Activated naive CD4-positive, alpha-beta T cell treated with anti-CD3 and anti-CD28 coated beads, Interleukin-2, amount 50 U/mL, for 72 hours (primary cell): ENCODE measurements around the gene ZNF423. TPM values are rescaled to one million over a fixed set of nuclear protein-coding genes. Genes with fewer than 3 reads are reported as not detected.
"Not testable (repeated sequence)": the region's sequence is repeated elsewhere in the genome, so short reads cannot be mapped to it uniquely, and the experiment has no call there.

Experiments used
- ATAC-seq, 2 donors: fragments of 150-1000 bp; cut with Tn5 transposase; 2 replicates each; pipeline ENCODE4 v1.10.0; 2021; ENCODE audit warnings: mild to moderate bottlenecking in 2 of 2, moderate library complexity in 2 of 2
- DNase-seq, 2 donors: peaks; one replicate each; pipeline ENCODE4 v3.0.0; 2021 to 2022; ENCODE audit warnings: low spot score in 2 of 2
- H3K27ac Mint-ChIP-seq, 2 donors: one replicate each; pipeline ENCODE4 v1.8.0; 2022; ENCODE audit warnings: mild to moderate bottlenecking in 2 of 2, mixed read lengths in 2 of 2
- H3K36me3 Mint-ChIP-seq, 2 donors: one replicate each; pipeline ENCODE4 v1.8.0; 2022; ENCODE audit warnings: mixed read lengths in 2 of 2
- H3K9me3 Mint-ChIP-seq, 2 donors: one replicate each; pipeline ENCODE4 v1.8.0; 2022; ENCODE audit warnings: mixed read lengths in 2 of 2
- total RNA-seq, 2 donors: library from RNA; stranded (reverse); gene quantifications; one replicate each; pipeline ENCODE4 v1.2.3, GENCODE V29; 2022

ZNF423 gene
- total RNA-seq, 2 donors from 2014 or later: 0.05 TPM; not detected in 1

DNA sequence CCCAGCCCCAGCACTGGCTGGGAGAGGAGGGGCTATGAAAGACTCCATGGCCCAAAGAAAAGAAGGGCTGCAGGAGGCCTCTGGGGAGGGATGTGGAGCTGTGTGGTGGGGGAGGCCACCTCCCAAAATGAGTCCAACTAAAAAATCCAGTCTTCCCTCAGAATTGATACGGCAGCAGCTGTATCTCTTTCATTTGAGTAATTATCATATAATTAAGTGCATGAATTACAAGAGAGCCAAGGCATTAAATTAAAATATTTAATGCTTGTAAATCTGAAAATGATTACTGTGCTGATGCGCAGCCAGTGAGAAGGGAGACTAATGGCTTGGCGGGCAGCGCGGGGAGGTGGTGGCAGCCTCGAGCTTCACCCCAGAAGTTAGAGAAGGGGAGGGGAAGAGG is 289.5 kb downstream of the ZNF423 start:
- DNase-seq (no peak), ATAC-seq (no peak)
- H3K9me3 Mint-ChIP-seq: no peaks in the 10 kb centered on the region
- peak overlapping the region in 1 of 2 donors; percentile 55 for H3K27ac Mint-ChIP-seq
- H3K36me3 Mint-ChIP-seq: no peaks in the 10 kb centered on the region

DNA sequence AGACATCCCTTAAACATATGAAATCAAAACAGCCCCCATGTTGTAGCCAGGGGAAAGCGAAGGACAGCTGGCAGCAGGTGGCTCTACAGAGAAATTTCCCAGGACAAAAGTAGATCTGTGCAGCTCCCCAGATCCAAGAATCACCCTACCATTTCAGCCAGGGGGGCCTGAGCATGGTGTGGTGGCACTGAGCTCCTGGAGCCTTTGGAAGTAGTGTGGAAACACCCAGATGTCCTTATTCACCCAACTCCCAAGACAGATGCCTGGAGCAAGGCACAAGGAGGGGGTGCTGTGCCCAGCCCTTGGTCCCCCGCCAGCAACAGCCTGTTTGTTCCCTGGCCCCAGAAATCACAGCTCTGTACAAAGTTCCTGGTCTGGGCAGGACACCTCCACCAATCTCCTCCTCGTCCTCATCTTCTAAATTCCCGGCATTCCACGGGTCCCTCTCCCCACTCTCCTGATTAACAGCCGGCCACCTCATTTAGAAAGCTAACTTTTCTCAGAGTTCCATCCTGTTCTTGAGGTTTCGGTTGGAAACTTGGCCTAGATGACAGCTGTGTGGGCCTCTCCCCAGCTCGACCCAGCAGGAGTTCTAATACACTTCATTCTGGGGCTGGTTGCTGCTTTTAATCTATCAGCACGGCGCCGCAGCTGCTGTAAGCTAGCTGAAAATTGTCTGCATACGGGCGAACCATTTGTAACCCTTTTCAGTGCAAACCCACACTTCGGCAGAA is 291.2 kb downstream of the ZNF423 start:
- ATAC-seq (no peak), DNase-seq (no peak)
- Mint-ChIP-seq H3K27ac (no peak overlapping the region), H3K9me3 (no peaks in the 10 kb centered on the region), H3K36me3 (no peaks in the 10 kb centered on the region)

DNA sequence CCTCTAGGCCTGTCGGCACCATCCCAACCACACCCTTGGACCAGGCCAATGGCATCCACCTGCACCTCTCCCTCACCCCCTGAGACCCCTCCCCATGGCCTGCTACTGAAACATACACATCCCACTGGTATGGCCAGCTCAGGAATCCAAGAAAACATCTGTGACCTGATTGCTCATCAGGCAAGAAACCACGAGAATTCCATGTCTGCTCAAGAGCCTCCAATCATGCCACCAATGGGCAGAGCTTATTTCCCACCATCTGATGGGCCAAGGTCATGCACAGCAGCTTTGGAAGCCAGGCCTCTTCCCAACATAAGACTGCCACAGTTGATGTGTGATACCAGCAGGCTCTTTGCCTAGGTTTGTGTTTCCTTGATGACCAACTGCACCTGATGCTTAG is 292.2 kb downstream of the ZNF423 start:
- Mint-ChIP-seq H3K27ac (no peak overlapping the region), H3K9me3 (no peaks in the 10 kb centered on the region), H3K36me3 (no peaks in the 10 kb centered on the region)
- ATAC-seq: no peak
- no peak for DNase-seq

GRCh38 chr16:49562894-49563293 is 293.0 kb downstream of the ZNF423 start:
- ATAC-seq, H3K27ac Mint-ChIP-seq, H3K9me3 Mint-ChIP-seq, H3K36me3 Mint-ChIP-seq, DNase-seq: not testable (repeated sequence)

GRCh38 chr16:49562228-49562627 is 293.7 kb downstream of the ZNF423 start:
- ATAC-seq (no peak), DNase-seq (no peak)
- Mint-ChIP-seq H3K36me3 (no peaks in the 10 kb centered on the region), H3K9me3 (no peaks in the 10 kb centered on the region), H3K27ac (no peak overlapping the region)

GRCh38 chr16:49560004-49560830 is 295.7 kb downstream of the ZNF423 start:
- no peaks in the 10 kb centered on the region for H3K36me3 Mint-ChIP-seq
- ATAC-seq (no peak), DNase-seq (no peak)
- no peak overlapping the region for H3K27ac Mint-ChIP-seq
- H3K9me3 Mint-ChIP-seq: no peaks in the 10 kb centered on the region

GRCh38 chr16:49559242-49559641 is 296.7 kb downstream of the ZNF423 start:
- Mint-ChIP-seq H3K27ac (no peak overlapping the region), H3K36me3 (no peaks in the 10 kb centered on the region), H3K9me3 (no peaks in the 10 kb centered on the region)
- ATAC-seq (no peak), DNase-seq (no peak)

DNA sequence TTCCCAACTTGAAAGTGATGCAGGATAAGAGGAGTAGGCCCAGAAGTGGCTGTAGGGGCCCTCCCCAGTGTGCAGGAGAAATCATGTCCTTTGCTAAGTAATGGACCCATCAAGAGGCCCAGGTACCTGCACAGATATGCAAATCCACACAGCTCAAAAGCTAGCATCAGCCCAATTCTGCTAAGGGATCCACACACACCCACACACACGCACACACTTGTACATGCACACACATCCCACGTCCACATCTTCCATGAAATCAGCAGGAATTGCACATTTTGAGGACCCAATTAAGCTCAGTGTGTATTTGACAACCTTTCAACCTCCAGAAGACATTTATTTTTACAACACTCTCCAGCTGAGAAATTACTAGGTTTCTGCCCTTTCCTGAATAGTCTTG is 297.5 kb downstream of the ZNF423 start:
- DNase-seq: no peak
- H3K27ac Mint-ChIP-seq: no peak overlapping the region
- ATAC-seq: no peak
- no peaks in the 10 kb centered on the region for H3K36me3 Mint-ChIP-seq
- H3K9me3 Mint-ChIP-seq: no peaks in the 10 kb centered on the region

DNA sequence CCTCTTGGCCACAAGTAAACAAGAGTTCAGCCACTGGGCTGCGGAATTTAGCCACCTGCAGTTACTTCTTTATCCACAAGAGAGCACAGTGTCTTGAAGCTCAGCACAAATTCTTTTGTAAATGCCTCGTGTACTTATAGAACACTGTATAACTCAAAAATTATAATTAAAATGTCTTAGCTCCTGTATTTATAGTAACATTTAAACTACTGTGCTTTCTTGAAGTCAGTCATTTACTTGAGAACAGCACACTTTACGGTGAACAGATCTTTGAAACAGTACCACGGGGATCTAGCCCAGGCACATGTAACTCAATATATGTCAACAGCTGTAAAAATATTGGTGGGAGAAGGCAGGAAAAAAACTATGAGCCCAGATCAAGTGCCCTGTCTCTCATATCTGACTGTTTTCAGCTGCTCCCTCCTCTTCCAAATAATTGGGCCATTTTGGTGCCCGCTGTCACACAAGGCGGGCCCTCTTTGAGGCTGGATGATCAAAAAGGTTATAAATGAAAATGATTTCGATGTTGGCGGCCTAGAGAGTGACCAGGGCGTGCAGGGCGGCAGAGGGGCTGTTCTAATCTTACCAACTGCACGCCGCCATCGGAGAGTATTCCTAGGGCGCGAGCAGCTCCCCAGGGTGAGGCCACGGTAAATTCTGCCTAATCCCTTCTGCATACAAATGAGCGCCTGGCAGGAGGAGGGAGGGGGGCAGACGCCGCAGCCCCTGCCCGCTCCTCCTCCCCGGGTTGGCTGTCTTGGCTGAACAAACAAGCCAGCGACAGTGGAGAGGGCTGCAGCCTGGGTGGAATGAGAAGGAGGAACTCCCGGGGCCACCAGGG is 299.1 kb downstream of the ZNF423 start:
- no peaks in the 10 kb centered on the region for H3K36me3 Mint-ChIP-seq
- no peak for ATAC-seq
- no peak overlapping the region for H3K27ac Mint-ChIP-seq
- no peaks in the 10 kb centered on the region for H3K9me3 Mint-ChIP-seq
- no peak for DNase-seq

DNA sequence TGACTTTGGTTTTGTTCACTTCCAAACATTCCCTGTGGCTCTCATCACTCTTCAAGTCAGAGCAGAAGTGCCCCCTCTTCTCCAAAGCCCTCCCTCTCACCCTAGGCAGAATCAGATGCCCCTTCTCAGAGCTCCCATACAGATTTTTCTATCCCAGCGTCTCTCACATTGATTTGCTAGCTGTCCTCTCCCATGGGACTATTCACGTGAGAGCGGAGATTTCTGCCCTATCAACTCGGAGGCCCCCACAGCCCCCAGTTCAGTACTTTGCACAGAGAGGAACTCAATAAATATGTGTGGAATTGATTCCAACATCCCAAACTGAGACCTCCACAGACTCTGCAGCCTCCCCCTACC is 299.7 kb downstream of the ZNF423 start:
- no peak overlapping the region for H3K27ac Mint-ChIP-seq
- ATAC-seq (no peak), DNase-seq (no peak)
- no peaks in the 10 kb centered on the region for H3K36me3 Mint-ChIP-seq
- H3K9me3 Mint-ChIP-seq: no peaks in the 10 kb centered on the region

- H3K36me3 Mint-ChIP-seq: no peaks in the 10 kb centered on the region
- no peak for ATAC-seq
- no peak for DNase-seq
- H3K27ac Mint-ChIP-seq: no peak overlapping the region
- no peaks in the 10 kb centered on the region for H3K9me3 Mint-ChIP-seq
Measured at GRCh38 chr16:49554681-49555080, 301.2 kb downstream of the ZNF423 start.

GRCh38 chr16:49552313-49552928 is 303.5 kb downstream of the ZNF423 start:
- DNase-seq (no peak), ATAC-seq (no peak)
- no peaks in the 10 kb centered on the region for H3K36me3 Mint-ChIP-seq
- H3K9me3 Mint-ChIP-seq: no peaks in the 10 kb centered on the region
- H3K27ac Mint-ChIP-seq: no peak overlapping the region

GRCh38 chr16:49550666-49551065 is 305.2 kb downstream of the ZNF423 start:
- Mint-ChIP-seq H3K36me3 (no peaks in the 10 kb centered on the region), H3K9me3 (no peaks in the 10 kb centered on the region), H3K27ac (no peak overlapping the region)
- ATAC-seq (no peak), DNase-seq (no peak)

DNA sequence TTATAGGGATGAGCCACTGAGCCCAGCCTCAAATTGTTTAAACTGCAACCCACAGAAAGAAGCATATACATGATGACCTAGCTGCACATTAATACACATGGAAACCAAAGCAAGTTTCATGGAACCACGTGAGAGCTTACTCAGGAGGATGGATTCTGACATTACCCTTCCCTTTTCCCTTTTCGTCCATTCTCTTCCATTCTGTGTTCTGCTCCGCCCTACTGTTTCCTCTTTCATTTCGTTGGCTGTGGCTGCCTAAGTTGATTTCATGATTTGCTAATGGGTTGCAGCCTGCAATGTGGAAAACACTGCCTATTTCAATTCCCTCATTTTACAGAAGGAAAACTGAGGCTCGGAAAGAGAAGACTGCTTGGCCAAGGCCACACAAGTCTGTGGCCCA is 305.8 kb downstream of the ZNF423 start:
- no peak for DNase-seq
- Mint-ChIP-seq H3K36me3 (no peaks in the 10 kb centered on the region), H3K27ac (no peak overlapping the region), H3K9me3 (no peaks in the 10 kb centered on the region)
- ATAC-seq: no peak

DNA sequence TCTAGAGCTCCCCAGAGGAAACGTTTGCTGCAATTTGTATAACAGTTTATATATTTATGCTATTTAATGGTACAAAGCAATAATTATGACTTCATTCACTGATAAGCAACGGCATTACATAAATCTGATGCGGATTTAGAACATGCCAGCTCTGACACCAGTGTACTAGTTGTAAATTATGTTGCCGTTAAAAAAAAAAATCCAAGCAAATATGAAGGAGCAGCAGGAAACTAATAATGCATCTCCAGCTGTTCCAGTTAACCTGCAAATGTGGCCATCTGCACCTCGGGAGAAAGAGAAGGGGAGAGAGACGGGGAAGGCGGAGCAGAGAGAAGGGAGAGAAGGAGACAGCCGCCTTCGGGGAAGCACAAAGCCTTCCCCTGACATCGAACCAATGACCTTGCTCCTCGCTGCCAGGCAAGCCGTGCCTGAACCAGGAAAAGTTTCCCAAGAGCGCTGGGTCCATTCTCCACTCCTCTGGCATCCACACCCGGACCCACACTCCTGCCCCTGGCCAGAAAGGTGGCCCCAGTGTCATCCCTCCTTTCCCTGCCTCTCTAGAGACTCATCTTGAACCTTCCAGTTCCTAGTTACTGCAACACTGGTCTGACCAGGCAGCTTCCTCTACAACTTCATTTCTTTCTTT is 307.5 kb downstream of the ZNF423 start:
- Mint-ChIP-seq H3K36me3 (no peaks in the 10 kb centered on the region), H3K27ac (no peak overlapping the region), H3K9me3 (no peaks in the 10 kb centered on the region)
- no peak for DNase-seq
- ATAC-seq: no peak

GRCh38 chr16:49547448-49547847 is 308.5 kb downstream of the ZNF423 start:
- no peaks in the 10 kb centered on the region for H3K9me3 Mint-ChIP-seq
- no peaks in the 10 kb centered on the region for H3K36me3 Mint-ChIP-seq
- no peak overlapping the region for H3K27ac Mint-ChIP-seq
- ATAC-seq: no peak
- no peak for DNase-seq
